DOHH2 (cell line): ENCODE data around the gene RPL5.

ENCODE experiments used
- EZH2phosphoT487 ChIP-seq: fragments of 200-600 bp; sonication (generic); IDR thresholded peaks from 2 replicates; pipeline ENCODE4 v1.6.1; 2017; ENCODE audit warnings: borderline replicate concordance, mild to moderate bottlenecking, antibody characterized with exemption, low read length, moderate library complexity, mixed read lengths
- TF ChIP-seq, protein P1 (sequence below): fragments of 200-600 bp; sonication (generic); IDR thresholded peaks from one replicate; pipeline ENCODE4 v1.5.1; 2014; ENCODE audit warnings: antibody characterized with exemption, mild to moderate bottlenecking, low read depth, low read length; ENCODE audit not compliant: poor library complexity, severe bottlenecking

DNA sequence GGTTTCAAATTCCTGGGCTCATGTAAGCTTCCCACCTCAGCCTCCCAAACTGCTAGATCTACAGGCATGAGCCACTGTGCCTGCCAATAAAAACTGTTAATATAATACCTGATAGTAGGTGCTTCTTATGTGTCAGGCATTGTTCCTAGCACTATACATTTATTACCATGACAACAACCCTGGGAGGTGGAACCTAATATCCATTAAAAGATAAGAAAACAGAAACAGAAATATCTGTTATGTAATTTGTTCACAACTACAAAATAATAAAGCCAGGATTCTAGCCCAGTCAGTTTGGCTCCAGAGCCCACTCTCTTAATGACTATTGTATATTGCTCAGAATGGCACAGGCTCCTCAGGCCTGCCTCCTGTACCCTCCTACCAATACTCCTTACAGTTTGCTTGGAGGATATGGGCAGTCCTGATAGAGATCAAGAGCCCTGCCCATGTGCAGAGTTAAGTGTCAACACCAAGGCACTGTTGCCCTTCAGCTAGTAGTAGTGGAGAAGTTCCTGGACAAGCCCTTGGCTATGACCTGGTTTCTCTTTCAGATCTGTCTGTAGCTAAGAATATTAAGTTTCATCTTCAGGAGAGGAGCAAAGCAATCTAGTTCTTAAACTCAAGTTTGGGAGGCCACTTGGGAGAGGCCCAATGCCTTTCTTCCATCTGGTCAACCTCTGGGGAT, 22.4 kb downstream of the RPL5 start:
- TF ChIP-seq, protein P1, sequence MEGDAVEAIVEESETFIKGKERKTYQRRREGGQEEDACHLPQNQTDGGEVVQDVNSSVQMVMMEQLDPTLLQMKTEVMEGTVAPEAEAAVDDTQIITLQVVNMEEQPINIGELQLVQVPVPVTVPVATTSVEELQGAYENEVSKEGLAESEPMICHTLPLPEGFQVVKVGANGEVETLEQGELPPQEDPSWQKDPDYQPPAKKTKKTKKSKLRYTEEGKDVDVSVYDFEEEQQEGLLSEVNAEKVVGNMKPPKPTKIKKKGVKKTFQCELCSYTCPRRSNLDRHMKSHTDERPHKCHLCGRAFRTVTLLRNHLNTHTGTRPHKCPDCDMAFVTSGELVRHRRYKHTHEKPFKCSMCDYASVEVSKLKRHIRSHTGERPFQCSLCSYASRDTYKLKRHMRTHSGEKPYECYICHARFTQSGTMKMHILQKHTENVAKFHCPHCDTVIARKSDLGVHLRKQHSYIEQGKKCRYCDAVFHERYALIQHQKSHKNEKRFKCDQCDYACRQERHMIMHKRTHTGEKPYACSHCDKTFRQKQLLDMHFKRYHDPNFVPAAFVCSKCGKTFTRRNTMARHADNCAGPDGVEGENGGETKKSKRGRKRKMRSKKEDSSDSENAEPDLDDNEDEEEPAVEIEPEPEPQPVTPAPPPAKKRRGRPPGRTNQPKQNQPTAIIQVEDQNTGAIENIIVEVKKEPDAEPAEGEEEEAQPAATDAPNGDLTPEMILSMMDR: no peak
- no peak for TF ChIP-seq EZH2phosphoT487
